CD8-positive, alpha-beta memory T cell (primary cell): ENCODE results near the gene DAP3. TPM values are rescaled to one million over a fixed set of nuclear protein-coding genes. Genes with fewer than 3 reads are reported as not detected.
"Not testable (repeated sequence)": the region's sequence is repeated elsewhere in the genome, so short reads cannot be mapped to it uniquely, and the experiment has no call there.

ENCODE experiments used
- CTCF ChIA-PET: fragments of 350-600 bp; sonication (Branson Sonifier 250); formaldehyde crosslinking; loops from one replicate; lab custom pipeline; 2021; ENCODE audit warnings: antibody characterized with exemption; lab: Charles Lee
- POLR2A ChIA-PET: fragments of 350-600 bp; sonication (Branson Sonifier 250); formaldehyde crosslinking; loops from one replicate; lab custom pipeline; 2021; ENCODE audit warnings: antibody characterized with exemption; lab: Charles Lee
- DNase-seq, 5 donors: peaks; one replicate each; pipeline versions ENCODE4 v3.0.0 to v3.0.0-alpha.2; 2020 to 2022; ENCODE audit warnings: mixed read lengths in 1 of 5
- H3K27ac ChIP-seq: one replicate; pipeline ENCODE4 v1.7.0; 2013; ENCODE audit warnings: low read depth, mild to moderate bottlenecking, low read length, moderate library complexity
- H3K27me3 ChIP-seq: 2 replicates; pipeline ENCODE4 v1.7.0; 2013; ENCODE audit warnings: low read length, mild to moderate bottlenecking; ENCODE audit not compliant: insufficient read depth, poor library complexity, severe bottlenecking
- H3K36me3 ChIP-seq: 2 replicates; pipeline ENCODE4 v1.7.0; 2013; ENCODE audit warnings: mild to moderate bottlenecking, low read length, moderate library complexity; ENCODE audit not compliant: insufficient read depth
- H3K4me1 ChIP-seq: 2 replicates; pipeline ENCODE4 v1.7.0; 2013; ENCODE audit warnings: mild to moderate bottlenecking, low read length, moderate library complexity; ENCODE audit not compliant: insufficient read depth
- H3K4me3 ChIP-seq: 2 replicates; pipeline ENCODE4 v1.7.0; 2013; ENCODE audit warnings: mild to moderate bottlenecking, low read length
- H3K9me3 ChIP-seq: 2 replicates; pipeline ENCODE4 v1.7.0; 2013; ENCODE audit warnings: mild to moderate bottlenecking, low read length
- H3K27ac Mint-ChIP-seq, 8 donors: one replicate each; pipeline ENCODE4 v1.8.0; 2020 to 2021; ENCODE audit warnings: mixed read lengths in 8 of 8, mild to moderate bottlenecking in 6 of 8, inconsistent platforms in 3 of 8, moderate library complexity in 3 of 8
- H3K27me3 Mint-ChIP-seq, 2 donors: one replicate each; pipeline ENCODE4 v1.8.0; 2020 to 2021; ENCODE audit warnings: mixed read lengths in 2 of 2, mild to moderate bottlenecking in 1 of 2, moderate library complexity in 1 of 2
- H3K36me3 Mint-ChIP-seq, 3 donors: one replicate each; pipeline ENCODE4 v1.8.0; 2020 to 2021; ENCODE audit warnings: mixed read lengths in 3 of 3, inconsistent platforms in 1 of 3, mild to moderate bottlenecking in 1 of 3
- H3K4me1 Mint-ChIP-seq, 3 donors: one replicate each; pipeline ENCODE4 v1.8.0; 2020 to 2021; ENCODE audit warnings: mixed read lengths in 3 of 3, inconsistent platforms in 1 of 3, mild to moderate bottlenecking in 1 of 3
- H3K4me3 Mint-ChIP-seq, 7 donors: one replicate each; pipeline ENCODE4 v1.8.0; 2020 to 2021; ENCODE audit warnings: mixed read lengths in 7 of 7, mild to moderate bottlenecking in 6 of 7, moderate library complexity in 4 of 7, inconsistent platforms in 2 of 7
- H3K9me3 Mint-ChIP-seq, 5 donors: one replicate each; pipeline ENCODE4 v1.8.0; 2020 to 2022; ENCODE audit warnings: mixed read lengths in 5 of 5, mild to moderate bottlenecking in 3 of 5, moderate library complexity in 2 of 5, inconsistent platforms in 1 of 5
- polyA plus RNA-seq: library from polyadenylated mRNA; unstranded; fragments of 300-500 nt; fragmentation: Illumina TruSeq; gene quantifications from one replicate; pipeline ENCODE4 v1.2.3, GENCODE V29; 2021
- total RNA-seq, 2 experiments: library from RNA; stranded (reverse); gene quantifications; one replicate each; pipeline ENCODE4 v1.2.3, GENCODE V29; 2021

DAP3 gene
- total RNA-seq (100 to 1,000 TPM; 156 to 160 TPM), polyA plus RNA-seq (96.7 TPM)

- H3K9me3 Mint-ChIP-seq, H3K27me3 Mint-ChIP-seq, POLR2A ChIA-PET, H3K27me3 ChIP-seq, CTCF ChIA-PET, H3K36me3 ChIP-seq, DNase-seq, H3K9me3 ChIP-seq: not testable (repeated sequence)
- peak within 1 kb of the TSS; percentile 95 to 100 (median 98) for H3K27ac Mint-ChIP-seq
- H3K36me3 Mint-ChIP-seq = peaks cover 15 to 50% (median 21%) of the 10 kb centered on the region in 3 donors
- H3K4me1 Mint-ChIP-seq = peaks cover 63 to 77% (median 75%) of the 10 kb centered on the region in 3 donors
- peak within 1 kb of the TSS; percentile 96 to 100 (median 97) for H3K4me3 Mint-ChIP-seq
- Histone ChIP-seq H3K27ac (peak within 1 kb of the TSS; percentile 93), H3K4me3 (peak within 1 kb of the TSS; percentile 87), H3K4me1 (peaks cover 26% of the 10 kb centered on the region)
Measured at GRCh38 chr1:155689081-155689607, at the start of gene DAP3. DAP3 (plus strand) TSS chr1:155689091; CDS start chr1:155709780, 20,689 bp downstream.

- no peaks in the 10 kb centered on the region for H3K36me3 ChIP-seq
- Mint-ChIP-seq H3K27ac (no peak overlapping the region), H3K27me3 (peaks cover 2 to 4% of the 10 kb centered on the region in 2 donors), H3K9me3 (peaks cover 6 to 21% (median 17%) of the 10 kb centered on the region in 5 donors), H3K4me1 (peaks cover 14 to 27% (median 21%) of the 10 kb centered on the region in 3 donors), H3K4me3 (no peak overlapping the region), H3K36me3 (peaks cover 4 to 15% (median 6%) of the 10 kb centered on the region in 3 donors)
- no peaks in the 10 kb centered on the region for H3K27me3 ChIP-seq
- POLR2A ChIA-PET = no interaction called here
- H3K9me3 ChIP-seq = no peaks in the 10 kb centered on the region
- DNase-seq = no peak
- CTCF ChIA-PET = no interaction called here
- H3K4me3 ChIP-seq = no peak overlapping the region
- peaks cover 19% of the 10 kb centered on the region for H3K4me1 ChIP-seq
- no peak overlapping the region for H3K27ac ChIP-seq
Measured at GRCh38 chr1:155640367-155640766, 48.5 kb upstream of the DAP3 start.

- POLR2A ChIA-PET, CTCF ChIA-PET: not testable (repeated sequence)
Measured at GRCh38 chr1:155642559-155643180, 46.2 kb upstream of the DAP3 start.

GRCh38 chr1:155643230-155643629, 45.7 kb upstream of the DAP3 start:
- Mint-ChIP-seq H3K27ac (peak overlapping the region in 1 of 8 donors; percentile 72), H3K9me3 (peaks cover 6 to 21% (median 17%) of the 10 kb centered on the region in 5 donors), H3K4me1 (peaks cover 0 to 3% (median 0%) of the 10 kb centered on the region in 3 donors), H3K36me3 (peaks cover 2 to 15% (median 4%) of the 10 kb centered on the region in 3 donors), H3K4me3 (no peak overlapping the region), H3K27me3 (peaks cover 2 to 4% of the 10 kb centered on the region in 2 donors)
- H3K36me3 ChIP-seq = no peaks in the 10 kb centered on the region
- DNase-seq = no peak
- H3K9me3 ChIP-seq = no peaks in the 10 kb centered on the region
- H3K4me3 ChIP-seq = no peak overlapping the region
- H3K27ac ChIP-seq = no peak overlapping the region
- peaks cover under 1% of the 10 kb centered on the region for H3K4me1 ChIP-seq
- POLR2A ChIA-PET = no interaction called here
- H3K27me3 ChIP-seq = no peaks in the 10 kb centered on the region
- CTCF ChIA-PET = no interaction called here

More at GRCh38 chr1:155642559-155643180, 46.2 kb upstream of the DAP3 start:
- DNase-seq, H3K4me1 ChIP-seq, H3K4me3 Mint-ChIP-seq, H3K27me3 ChIP-seq, H3K27ac Mint-ChIP-seq, H3K9me3 ChIP-seq, H3K4me3 ChIP-seq, H3K27ac ChIP-seq, H3K4me1 Mint-ChIP-seq, H3K27me3 Mint-ChIP-seq, H3K36me3 ChIP-seq: not testable (repeated sequence)
- Mint-ChIP-seq H3K36me3 (peaks cover 2 to 15% (median 4%) of the 10 kb centered on the region in 3 donors), H3K9me3 (peaks cover 6 to 21% (median 17%) of the 10 kb centered on the region in 5 donors)

- Mint-ChIP-seq H3K27me3 (peaks cover 3 to 6% of the 10 kb centered on the region in 2 donors), H3K27ac (peak overlapping the region in 1 of 8 donors; percentile 12), H3K4me3 (no peak overlapping the region), H3K9me3 (peaks cover 6 to 21% (median 17%) of the 10 kb centered on the region in 5 donors), H3K4me1 (no peaks in the 10 kb centered on the region), H3K36me3 (peaks cover 2 to 15% (median 4%) of the 10 kb centered on the region in 3 donors)
- H3K9me3 ChIP-seq = no peaks in the 10 kb centered on the region
- H3K4me3 ChIP-seq = no peak overlapping the region
- no peaks in the 10 kb centered on the region for H3K36me3 ChIP-seq
- no peak for DNase-seq
- CTCF ChIA-PET = no interaction called here
- H3K27ac ChIP-seq = no peak overlapping the region
- POLR2A ChIA-PET = no interaction called here
- H3K4me1 ChIP-seq = no peaks in the 10 kb centered on the region
- no peaks in the 10 kb centered on the region for H3K27me3 ChIP-seq
Measured at GRCh38 chr1:155645034-155645598, 43.8 kb upstream of the DAP3 start.

- Mint-ChIP-seq H3K4me1 (no peaks in the 10 kb centered on the region), H3K36me3 (peaks cover 2 to 15% (median 4%) of the 10 kb centered on the region in 3 donors), H3K9me3 (peaks cover 6 to 19% (median 17%) of the 10 kb centered on the region in 5 donors), H3K4me3 (no peak overlapping the region), H3K27ac (no peak overlapping the region), H3K27me3 (peaks cover 3 to 5% of the 10 kb centered on the region in 2 donors)
- Histone ChIP-seq H3K4me1 (no peaks in the 10 kb centered on the region), H3K27ac (no peak overlapping the region), H3K27me3 (no peaks in the 10 kb centered on the region), H3K36me3 (no peaks in the 10 kb centered on the region), H3K9me3 (no peaks in the 10 kb centered on the region), H3K4me3 (no peak overlapping the region)
- POLR2A ChIA-PET = no interaction called here
- CTCF ChIA-PET = interaction anchor here (1.0 kb wide), 1 partner anchor 395 kb away, joined by 3 read pairs; no protein-coding TSS in a partner anchor
- no peak for DNase-seq
Measured at GRCh38 chr1:155645648-155646047, 43.2 kb upstream of the DAP3 start.

- Histone ChIP-seq H3K36me3 (no peaks in the 10 kb centered on the region), H3K27ac (no peak overlapping the region), H3K4me1 (no peaks in the 10 kb centered on the region), H3K27me3 (no peaks in the 10 kb centered on the region), H3K9me3 (no peaks in the 10 kb centered on the region), H3K4me3 (no peak overlapping the region)
- ChIA-PET CTCF (interaction anchor here (1.0 kb wide), 1 partner anchor 395 kb away, joined by 3 read pairs; no protein-coding TSS in a partner anchor), POLR2A (no interaction called here)
- Mint-ChIP-seq H3K4me1 (no peaks in the 10 kb centered on the region), H3K4me3 (no peak overlapping the region), H3K36me3 (peaks cover 2 to 15% (median 4%) of the 10 kb centered on the region in 3 donors), H3K27me3 (peaks cover 1 to 4% of the 10 kb centered on the region in 2 donors), H3K9me3 (peaks cover 6 to 19% (median 17%) of the 10 kb centered on the region in 5 donors), H3K27ac (peak overlapping the region in 1 of 8 donors; percentile 38)
- no peak for DNase-seq
Measured at GRCh38 chr1:155646307-155646706, 42.6 kb upstream of the DAP3 start.
